Measurements from ENCODE around the gene CCDC122.

Gene CCDC122

GRCh38 chr13:43800828-43801227 is 78.7 kb downstream of the CCDC122 start:
- no peak for DNase-seq

- no peak for DNase-seq
These were observed 80.3 kb downstream of the CCDC122 start for GRCh38 chr13:43799191-43799590.

DNA sequence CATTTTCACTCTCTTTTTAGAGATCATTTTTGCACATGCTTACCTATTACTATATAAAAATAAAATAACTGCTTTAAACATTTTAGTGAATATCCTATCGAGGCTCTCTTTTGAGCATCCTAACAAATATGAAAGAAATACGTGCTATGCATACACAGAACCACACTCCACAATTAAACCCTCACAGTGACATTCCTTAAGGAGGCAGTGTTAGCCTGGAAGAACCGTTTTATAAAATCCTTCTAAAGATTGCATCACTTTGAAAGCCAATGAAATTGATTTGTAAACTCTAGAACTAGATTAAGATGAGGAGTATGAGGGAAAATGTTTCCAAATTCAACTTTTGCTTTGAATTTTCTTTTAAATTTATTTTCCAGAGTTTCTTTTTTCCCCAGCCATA is 81.7 kb downstream of the CCDC122 start:
- no peak for DNase-seq

DNA sequence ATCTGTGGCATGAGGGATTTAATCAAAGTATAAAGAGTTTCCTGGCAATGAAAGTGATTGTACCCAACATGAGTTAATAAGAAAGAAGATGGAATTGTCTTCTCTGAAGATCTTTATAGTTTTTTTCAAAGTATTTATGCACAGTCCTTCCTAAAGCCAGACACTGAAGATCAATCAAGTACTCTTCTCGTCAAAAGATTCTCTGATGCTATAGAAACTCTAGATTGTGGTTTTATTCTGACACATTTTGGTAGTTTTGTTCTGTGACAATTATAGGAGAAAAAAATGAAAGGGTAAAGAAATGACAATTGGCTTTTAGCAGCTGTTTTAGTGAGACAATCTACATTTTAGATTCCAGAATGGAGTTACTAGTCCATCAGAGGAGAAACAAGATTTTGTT is 82.4 kb downstream of the CCDC122 start:
- no peak for DNase-seq

- no peak for DNase-seq
These were observed 85.1 kb downstream of the CCDC122 start for GRCh38 chr13:43794416-43794815.

- no peak for DNase-seq
These were observed 87.3 kb downstream of the CCDC122 start for GRCh38 chr13:43792076-43792881.

DNA sequence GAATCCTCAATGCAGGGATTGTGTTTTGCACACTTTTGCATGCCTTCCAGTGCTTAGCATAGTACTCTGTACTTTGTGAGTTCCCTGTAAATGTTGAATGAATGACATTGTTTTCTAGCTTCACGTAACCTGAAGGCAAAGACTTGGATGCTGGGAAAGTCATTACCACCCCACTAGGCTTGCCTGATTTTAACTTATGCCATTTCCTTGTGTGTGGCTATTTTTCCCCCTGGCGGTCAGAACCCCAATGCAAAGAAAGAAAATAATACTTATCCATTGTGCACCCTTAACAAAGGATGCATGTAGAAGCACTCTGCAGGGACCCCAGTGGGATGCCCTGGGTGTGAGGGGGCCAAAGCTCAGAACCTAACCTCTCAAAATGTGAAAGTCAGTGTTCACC is 91.5 kb downstream of the CCDC122 start:
- DNase-seq = peak; percentile 27

- no peak for DNase-seq
These were observed 92.0 kb downstream of the CCDC122 start for GRCh38 chr13:43787518-43787891.

DNA sequence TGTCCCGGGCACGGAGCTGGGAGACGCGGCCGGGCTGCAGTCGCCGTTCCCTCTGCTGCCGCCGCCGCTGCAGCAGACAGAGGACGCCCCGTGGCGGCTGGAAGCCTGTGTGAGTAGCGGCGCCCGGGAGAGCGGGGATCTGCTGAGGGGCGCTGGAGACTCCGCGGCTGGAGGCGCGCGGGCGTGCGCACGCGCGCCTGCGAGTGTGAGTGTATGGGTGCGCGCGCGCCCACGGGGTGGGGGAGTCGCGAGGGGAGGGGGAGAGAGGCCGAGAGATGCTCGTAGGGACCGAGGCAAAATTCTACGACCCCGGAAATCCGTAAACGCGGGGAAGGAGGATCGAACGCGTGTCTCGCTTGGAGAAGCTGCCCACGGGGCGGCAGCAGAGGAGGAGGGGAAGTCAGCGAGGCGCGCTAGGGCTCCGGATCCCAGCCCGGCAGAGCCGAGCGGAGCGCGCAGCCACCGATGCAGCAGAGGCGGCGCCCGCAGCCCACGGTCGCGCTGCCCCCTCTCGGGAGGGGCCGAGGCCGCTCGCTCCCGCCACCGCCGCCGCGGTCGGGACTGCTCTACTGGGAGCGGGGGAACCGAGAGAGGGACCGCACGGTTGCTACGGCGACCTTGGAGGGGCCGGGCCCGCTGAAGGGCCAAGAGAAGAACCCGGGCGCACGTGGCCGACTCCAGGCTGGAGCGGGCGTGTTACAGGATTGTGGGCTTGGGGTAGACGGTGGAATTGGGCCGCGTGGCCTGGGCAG is 92.6 kb downstream of the CCDC122 start, which contains the start of gene ENOX1:
TSS of gene ENOX1 (minus strand) at position 207 of the 752 bp plus-strand sequence.
- peak; percentile 73 for DNase-seq

DNA sequence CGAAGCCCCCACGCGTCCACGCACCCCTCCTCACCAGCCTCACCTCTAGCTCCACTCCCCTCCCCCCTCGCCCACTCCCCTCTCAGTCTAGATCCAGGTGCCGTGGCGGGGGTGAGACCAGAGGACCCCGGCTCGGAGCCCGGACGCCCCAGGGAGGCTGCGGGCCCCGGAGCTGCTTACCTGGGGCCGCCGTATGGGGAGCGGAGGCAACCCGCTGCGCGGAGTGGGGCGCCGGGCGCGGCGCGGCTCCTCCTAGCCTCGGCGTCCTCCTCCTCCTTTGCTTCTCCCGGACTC is 93.1 kb downstream of the CCDC122 start:
- no peak for DNase-seq

Data from NCI-H226 (cell line).